Cardiac muscle cell (in vitro differentiated cells and primary cell): ENCODE results near the gene KCNT2. TPM values are rescaled to one million over a fixed set of nuclear protein-coding genes. Genes with fewer than 3 reads are reported as not detected.

ENCODE experiments used
- DNase-seq, 2 donors: peaks; one replicate each; pipeline versions ENCODE4 v3.0.0 to v3.0.0-alpha.2; 2010 to 2017; ENCODE audit warnings: low read depth in 1 of 2, low spot score in 1 of 2
- H3K27ac ChIP-seq: fragments of 200-600 bp; sonication (generic); 2 replicates; pipeline ENCODE4 v1.5.1; 2016
- H3K27me3 ChIP-seq: fragments of 200-600 bp; sonication (generic); 2 replicates; pipeline ENCODE4 v1.6.0; 2016; ENCODE audit warnings: control low read depth
- H3K36me3 ChIP-seq: fragments of 200-600 bp; sonication (generic); 2 replicates; pipeline ENCODE4 v1.5.1; 2016; ENCODE audit warnings: control low read depth
- H3K4me1 ChIP-seq: fragments of 200-600 bp; sonication (generic); 2 replicates; pipeline ENCODE4 v1.8.1; 2017; ENCODE audit warnings: low read depth, mild to moderate bottlenecking, mixed run types
- H3K4me3 ChIP-seq: fragments of 200-600 bp; sonication (generic); 2 replicates; pipeline ENCODE4 v1.5.1; 2016; ENCODE audit warnings: mild to moderate bottlenecking
- H3K9me3 ChIP-seq: fragments of 200-600 bp; sonication (generic); 2 replicates; pipeline ENCODE4 v1.5.1; 2017; ENCODE audit warnings: low read depth, mild to moderate bottlenecking, control low read depth
- CTCF ChIP-seq: IDR thresholded peaks from 2 replicates; pipeline ENCODE4 v1.5.1; 2012; ENCODE audit warnings: low read depth, mild to moderate bottlenecking, low read length
- polyA plus RNA-seq: library from polyadenylated mRNA; unstranded; fragments of >200 nt; fragmentation: Nextera tagmentation; extraction: Ambion mirVana; gene quantifications from 2 replicates; pipeline ENCODE4 v1.2.1, GENCODE V29; 2016
- total RNA-seq: library from RNA; depleted of rRNA; stranded (reverse); fragments of >200 nt; gene quantifications from 2 replicates; pipeline ENCODE4 v1.2.3, GENCODE V29; 2016

The KCNT2 gene
- total and polyA plus RNA-seq, 2 experiments from 2014 or later, result 2.0 to 5.0 TPM

GRCh38 chr1:196409586-196409985 lies 198.7 kb downstream of the KCNT2 start:
- Histone ChIP-seq H3K4me1 (peaks cover 16% of the 10 kb centered on the region), H3K9me3 (no peaks in the 10 kb centered on the region), H3K27ac (no peak overlapping the region), H3K4me3 (no peak overlapping the region), H3K27me3 (no peaks in the 10 kb centered on the region), H3K36me3 (no peaks in the 10 kb centered on the region)
- no peak for DNase-seq
- no peak for TF ChIP-seq CTCF

- Histone ChIP-seq H3K27me3 (no peaks in the 10 kb centered on the region), H3K27ac (peak overlapping the region; percentile 50), H3K9me3 (no peaks in the 10 kb centered on the region), H3K4me1 (peaks cover 16% of the 10 kb centered on the region), H3K4me3 (no peak overlapping the region), H3K36me3 (no peaks in the 10 kb centered on the region)
- DNase-seq, result peak; percentile 18 to 78
- no peak for TF ChIP-seq CTCF
These were observed 200.7 kb downstream of the KCNT2 start for GRCh38 chr1:196407358-196408051.

- Histone ChIP-seq H3K4me3 (no peak overlapping the region), H3K36me3 (no peaks in the 10 kb centered on the region), H3K27ac (no peak overlapping the region), H3K9me3 (no peaks in the 10 kb centered on the region), H3K4me1 (peaks cover 16% of the 10 kb centered on the region), H3K27me3 (no peaks in the 10 kb centered on the region)
- no peak for TF ChIP-seq CTCF
- no peak for DNase-seq
These were observed 202.4 kb downstream of the KCNT2 start for GRCh38 chr1:196405839-196406238.

- Histone ChIP-seq H3K4me3 (no peak overlapping the region), H3K36me3 (no peaks in the 10 kb centered on the region), H3K27ac (no peak overlapping the region), H3K9me3 (no peaks in the 10 kb centered on the region), H3K4me1 (peaks cover 16% of the 10 kb centered on the region), H3K27me3 (no peaks in the 10 kb centered on the region)
- no peak for TF ChIP-seq CTCF
- peak in 1 of 2 donors; percentile 97 for DNase-seq
These were observed 204.2 kb downstream of the KCNT2 start for GRCh38 chr1:196403803-196404690.

GRCh38 chr1:196401891-196402290 lies 206.3 kb downstream of the KCNT2 start:
- H3K4me1 ChIP-seq, result peaks cover 3% of the 10 kb centered on the region
- H3K9me3 ChIP-seq, result no peaks in the 10 kb centered on the region
- no peak overlapping the region for H3K4me3 ChIP-seq
- H3K27me3 ChIP-seq, result no peaks in the 10 kb centered on the region
- no peak overlapping the region for H3K27ac ChIP-seq
- no peak for DNase-seq
- H3K36me3 ChIP-seq, result no peaks in the 10 kb centered on the region
- TF ChIP-seq CTCF, result no peak
